K562 (cell line): Measurements from ENCODE around the gene UBQLNL. TPM values are rescaled to one million over a fixed set of nuclear protein-coding genes. Genes with fewer than 3 reads are reported as not detected.

Experiments used
- BACH1 ChIP-seq: fragments of 200-800 bp; sonication (Bioruptor generic); IDR thresholded peaks from 2 replicates; pipeline ENCODE4 v1.6.1; 2016; ENCODE audit warnings: missing genetic modification characterization, missing compliant biosample characterization
- BCLAF1 ChIP-seq, 2 experiments: fragments of 450-650 bp in 1 of 2; IDR thresholded peaks; 2 replicates each; pipeline ENCODE4 v1.6.1; 2011 to 2017; ENCODE audit warnings: low read depth in 2 of 2, antibody characterized with exemption in 1 of 2, borderline replicate concordance in 1 of 2, low read length in 1 of 2, mild to moderate bottlenecking in 1 of 2, mixed read lengths in 1 of 2; ENCODE audit not compliant: control insufficient read depth in 1 of 2
- CAMTA2 ChIP-seq: fragments of 250-450 bp; sonication (Bioruptor Pico); conservative IDR thresholded peaks from 2 replicates; pipeline ENCODE4 v1.5.1; 2022
- CEBPZ ChIP-seq: fragments of 150-350 bp; IDR thresholded peaks from 2 replicates; pipeline ENCODE4 v1.6.1; 2014; ENCODE audit warnings: low read depth, mild to moderate bottlenecking, low read length, borderline replicate concordance
- GATAD2A ChIP-seq: fragments of 450-650 bp; IDR thresholded peaks from 2 replicates; pipeline ENCODE4 v1.6.1; 2017
- GATAD2B ChIP-seq: fragments of 450-650 bp; IDR thresholded peaks from 2 replicates; pipeline ENCODE4 v1.6.1; 2017; ENCODE audit warnings: mild to moderate bottlenecking, borderline replicate concordance
- HMG20B ChIP-seq: fragments of 250-450 bp; sonication (Bioruptor Pico); IDR thresholded peaks from 2 replicates; pipeline ENCODE4 v1.5.0; 2021; ENCODE audit warnings: mild to moderate bottlenecking
- MBD1 ChIP-seq: fragments of 250-450 bp; sonication (Bioruptor Pico); IDR thresholded peaks from 2 replicates; pipeline ENCODE4 v1.8.0; 2022; ENCODE audit warnings: inconsistent platforms
- MEF2D ChIP-seq: conservative IDR thresholded peaks from 2 replicates; pipeline ENCODE4 v1.6.1; 2016; ENCODE audit warnings: low read depth, missing genetic modification characterization, missing compliant biosample characterization
- RBM14 ChIP-seq: fragments of 200-400 bp; formaldehyde crosslinking; IDR thresholded peaks from 2 replicates; pipeline ENCODE4 v1.6.1; 2018; ENCODE audit warnings: low read depth, mild to moderate bottlenecking, low read length, moderate library complexity, borderline replicate concordance; ENCODE audit not compliant: insufficient read depth
- RFX7 ChIP-seq: fragments of 250-450 bp; sonication (Bioruptor Pico); IDR thresholded peaks from 2 replicates; pipeline ENCODE4 v1.5.1; 2021; ENCODE audit warnings: mild to moderate bottlenecking
- RNF2 ChIP-seq: sonication (generic); IDR thresholded peaks from 2 replicates; pipeline ENCODE4 v1.6.1; 2016
- SIRT6 ChIP-seq: IDR thresholded peaks from one replicate; pipeline ENCODE4 v1.6.1; 2012; ENCODE audit warnings: low read depth, mild to moderate bottlenecking, control low read depth, inconsistent platforms, low read length, moderate library complexity
- SMARCA5 ChIP-seq: fragments of 450-650 bp; IDR thresholded peaks from 2 replicates; pipeline ENCODE4 v1.6.1; 2016
- SRF ChIP-seq, 2 experiments: fragments of 250-450, 450-650 bp in 1 of 2; sonication (Bioruptor Pico) in 1 of 2; sonication (generic) in 1 of 2; formaldehyde crosslinking; IDR thresholded peaks; 2 replicates each; pipeline versions ENCODE4 v1.5.0 to v1.5.1; 2020 to 2022; ENCODE audit warnings: mild to moderate bottlenecking in 1 of 2, missing genetic modification reagents in 1 of 2
- STAT6 ChIP-seq: sonication (generic); formaldehyde crosslinking; IDR thresholded peaks from 2 replicates; pipeline ENCODE4 v1.8.1; 2023; ENCODE audit warnings: mild to moderate bottlenecking, missing genetic modification reagents
- TCF7 ChIP-seq: sonication (generic); IDR thresholded peaks from 2 replicates; pipeline ENCODE4 v1.6.1; 2016; ENCODE audit warnings: antibody characterized with exemption, borderline replicate concordance
- polyA plus RNA-seq, 8 experiments: library from polyadenylated mRNA; depleted of rRNA in 4 of 8; stranded (reverse) in 5 of 8; unstranded in 3 of 8; fragments of >200 nt; fragmentation: Nextera tagmentation in 2 of 8; fragmentation: Illumina TruSeq in 1 of 8; extraction: Ambion mirVana in 2 of 8; extraction: Trizol in 1 of 8; gene quantifications; 2 replicates each; pipeline versions ENCODE4 v1.2.1 to v1.2.3, GENCODE V29; 2011 to 2014; ENCODE audit warnings: inconsistent platforms in 1 of 8, missing spikeins in 1 of 8
- total RNA-seq, 7 experiments: library from RNA; depleted of rRNA in 6 of 7; stranded (reverse); fragments of >200 nt in 6 of 7; fragmentation: Illumina TruSeq in 2 of 7; extraction: Trizol in 2 of 7; gene quantifications; 2 replicates each; pipeline versions ENCODE4 v1.2.1 to v1.2.3, GENCODE V29; 2011 to 2021; ENCODE audit warnings: low replicate concordance in 1 of 7

UBQLNL gene
- total and polyA plus RNA-seq, 9 of the 15 experiments (the other 6 are each of a cell fraction or from before 2014, with no cell fraction given), result 0.07 to 0.27 (median 0.14) TPM

- no peak for TF ChIP-seq MBD1 (CRISPR knock-in tag)
- no peak for TF ChIP-seq HMG20B (CRISPR knock-in tag)
- no peak for TF ChIP-seq RBM14
- TF ChIP-seq RNF2, result no peak; the same call in 1 of the 2 replicates
- peak in 1 of 2 experiments; percentile 79; a peak in 1 of 4 replicates for TF ChIP-seq BCLAF1 (IDR thresholded peaks at IDR 0.05; ENCODE audit: borderline replicate concordance in 1 of 2, control insufficient read depth in 1 of 2, low read depth in 2 of 2, low read length in 1 of 2)
- no peak for TF ChIP-seq SIRT6
- TF ChIP-seq GATAD2A, result no peak
- no peak for TF ChIP-seq GATAD2B
- TF ChIP-seq RFX7 (CRISPR knock-in tag), result no peak
- no peak for TF ChIP-seq CAMTA2 (CRISPR knock-in tag)
- TF ChIP-seq MEF2D (tag), result no peak
- TF ChIP-seq BACH1 (tag), result no peak
- TF ChIP-seq TCF7, result no peak
- TF ChIP-seq SRF (CRISPR knock-in tag; IDR thresholded peaks at IDR 0.05), result no peak
- TF ChIP-seq SMARCA5, result no peak
- no peak for TF ChIP-seq STAT6 (CRISPR knock-in tag)
- TF ChIP-seq CEBPZ, result no peak
These were observed 11.0 kb downstream of the UBQLNL start (continued) for GRCh38 chr11:5505363-5506048.
